SK-N-SH treated with all-trans-retinoic acid at 6 μM for 48 hours (cell line): ENCODE data around the gene RAB39A.
A peak's percentile ranks its signal among the peaks of the same experiment; 100 is the strongest.
"Not testable (repeated sequence)": the region's sequence is repeated elsewhere in the genome, so short reads cannot be mapped to it uniquely, and the experiment has no call there.

Experiments used
- ATAC-seq: fragments of 200-7000 bp; cut with Tn5 transposase; 3 replicates; pipeline ENCODE4 v1.9.1; 2020; ENCODE audit warnings: mild to moderate bottlenecking, moderate library complexity
- ESRRG ChIP-seq: fragments of 250-450 bp; sonication (Bioruptor Pico); IDR thresholded peaks from 2 replicates; pipeline ENCODE4 v1.6.1; 2021; ENCODE audit warnings: mild to moderate bottlenecking
- OSR1 ChIP-seq: fragments of 250-450 bp; sonication (Bioruptor Pico); IDR thresholded peaks from 2 replicates; pipeline ENCODE4 v1.8.0; 2022; ENCODE audit warnings: moderate library complexity, mild to moderate bottlenecking, inconsistent platforms
- PPARA ChIP-seq: fragments of 250-450 bp; sonication (Bioruptor Pico); IDR thresholded peaks from 2 replicates; pipeline ENCODE4 v1.5.0; 2020; ENCODE audit warnings: mild to moderate bottlenecking, borderline replicate concordance
- SNAI2 ChIP-seq: fragments of 250-450 bp; sonication (Bioruptor Pico); IDR thresholded peaks from 2 replicates; pipeline ENCODE4 v1.5.0; 2020; ENCODE audit warnings: mild to moderate bottlenecking, moderate library complexity
- TCF4 ChIP-seq: fragments of 250-450 bp; sonication (Bioruptor Pico); IDR thresholded peaks from 2 replicates; pipeline ENCODE4 v1.8.0; 2021; ENCODE audit warnings: mild to moderate bottlenecking, moderate library complexity, borderline replicate concordance
- TOX ChIP-seq: fragments of 250-450 bp; sonication (Bioruptor Pico); IDR thresholded peaks from 2 replicates; pipeline ENCODE4 v1.8.0; 2021; ENCODE audit warnings: mild to moderate bottlenecking, moderate library complexity, borderline replicate concordance
- ZC3H10 ChIP-seq: fragments of 250-450 bp; sonication (Bioruptor Pico); IDR thresholded peaks from 2 replicates; pipeline ENCODE4 v1.5.1; 2021; ENCODE audit warnings: mild to moderate bottlenecking, moderate library complexity
- ZFP3 ChIP-seq: fragments of 250-450 bp; sonication (Bioruptor Pico); IDR thresholded peaks from 2 replicates; pipeline ENCODE4 v1.5.0; 2020; ENCODE audit warnings: mild to moderate bottlenecking, moderate library complexity
- ZFP30 ChIP-seq: fragments of 450-650 bp; formaldehyde crosslinking; IDR thresholded peaks from 2 replicates; pipeline ENCODE4 v1.5.0; 2022; ENCODE audit warnings: mild to moderate bottlenecking, moderate library complexity
- TF ChIP-seq, protein P1 (sequence below): fragments of 250-450 bp; sonication (Bioruptor Pico); IDR thresholded peaks from 2 replicates; pipeline ENCODE4 v1.5.0; 2020; ENCODE audit warnings: mild to moderate bottlenecking, moderate library complexity
- TF ChIP-seq, protein P2 (sequence below): fragments of 250-450 bp; sonication (Bioruptor Pico); IDR thresholded peaks from 2 replicates; pipeline ENCODE4 v1.5.1; 2021; ENCODE audit warnings: mild to moderate bottlenecking, moderate library complexity
- TF ChIP-seq, protein P3 (sequence below): fragments of 250-450 bp; sonication (Bioruptor Pico); IDR thresholded peaks from 2 replicates; pipeline ENCODE4 v1.8.0; 2021; ENCODE audit warnings: low read depth, mild to moderate bottlenecking, moderate library complexity, borderline replicate concordance
- TF ChIP-seq, protein P4 (sequence below): fragments of 250-450 bp; sonication (Bioruptor Pico); IDR thresholded peaks from 2 replicates; pipeline ENCODE4 v1.8.0; 2020; ENCODE audit warnings: mild to moderate bottlenecking, moderate library complexity, borderline replicate concordance

Gene RAB39A, protein sequence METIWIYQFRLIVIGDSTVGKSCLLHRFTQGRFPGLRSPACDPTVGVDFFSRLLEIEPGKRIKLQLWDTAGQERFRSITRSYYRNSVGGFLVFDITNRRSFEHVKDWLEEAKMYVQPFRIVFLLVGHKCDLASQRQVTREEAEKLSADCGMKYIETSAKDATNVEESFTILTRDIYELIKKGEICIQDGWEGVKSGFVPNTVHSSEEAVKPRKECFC

DNA sequence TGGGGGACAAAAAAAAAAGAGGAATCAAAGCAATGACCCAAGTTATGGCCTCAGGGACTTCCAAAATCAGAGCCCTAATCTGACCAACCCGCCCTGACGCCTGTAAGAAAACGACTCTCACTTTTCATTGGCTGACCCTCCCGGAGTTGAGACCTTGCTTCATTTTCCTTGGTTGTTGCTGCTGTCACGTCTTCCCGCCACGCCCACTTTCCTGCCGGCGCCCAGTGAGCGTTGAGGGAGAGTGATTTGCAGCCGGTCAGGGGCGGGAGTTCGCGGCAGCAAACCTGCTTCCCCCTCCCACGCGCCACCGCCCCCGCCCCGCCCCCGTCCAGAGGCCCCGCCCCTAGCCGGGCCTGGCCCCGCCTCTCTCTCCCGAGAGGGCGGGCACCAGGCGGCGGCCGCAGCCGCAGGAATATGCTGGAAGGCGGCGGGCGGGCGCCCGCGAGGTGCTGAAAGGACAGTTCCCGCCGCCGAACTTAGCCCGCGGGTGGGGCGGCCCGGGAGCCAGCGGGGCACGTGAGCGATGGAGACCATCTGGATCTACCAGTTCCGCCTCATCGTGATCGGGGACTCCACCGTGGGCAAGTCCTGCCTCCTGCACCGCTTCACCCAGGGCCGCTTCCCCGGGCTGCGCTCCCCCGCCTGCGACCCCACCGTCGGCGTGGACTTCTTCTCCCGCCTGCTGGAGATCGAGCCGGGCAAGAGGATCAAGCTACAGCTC, at the start of gene RAB39A:
Gene RAB39A (plus strand): TSS at position 403 of the 721 bp plus-strand sequence. CDS start 121 bp downstream, at position 524.
- ATAC-seq, result peak; percentile 97

DNA sequence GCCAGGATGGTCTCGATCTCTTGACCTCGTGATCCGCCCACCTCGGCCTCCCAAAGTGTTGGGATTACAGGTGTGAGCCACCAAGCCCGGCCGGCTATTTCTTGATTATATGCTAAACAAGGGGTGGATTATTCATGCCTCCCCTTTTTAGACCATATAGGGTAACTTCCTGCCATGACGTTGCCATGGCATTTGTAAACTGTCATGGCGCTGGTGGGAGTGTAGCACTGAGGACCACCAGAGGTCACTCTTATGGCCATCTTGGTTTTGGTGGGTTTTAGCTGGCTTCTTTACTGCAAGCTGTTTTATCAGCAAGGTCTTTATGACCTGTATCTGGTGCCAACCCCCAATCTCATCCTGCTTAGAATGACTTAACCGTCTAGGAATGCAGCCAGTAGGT, 46.8 kb upstream of the RAB39A start:
- not testable (repeated sequence) for ATAC-seq

More for the DNA sequence above, at the start of gene RAB39A:
- TF ChIP-seq ZFP3 (CRISPR knock-in tag) (0 out of 2 replicates have a peak, but pooled peaks have one; percentile 55), TOX (CRISPR knock-in tag) (no peak)
- TF ChIP-seq, protein P1, sequence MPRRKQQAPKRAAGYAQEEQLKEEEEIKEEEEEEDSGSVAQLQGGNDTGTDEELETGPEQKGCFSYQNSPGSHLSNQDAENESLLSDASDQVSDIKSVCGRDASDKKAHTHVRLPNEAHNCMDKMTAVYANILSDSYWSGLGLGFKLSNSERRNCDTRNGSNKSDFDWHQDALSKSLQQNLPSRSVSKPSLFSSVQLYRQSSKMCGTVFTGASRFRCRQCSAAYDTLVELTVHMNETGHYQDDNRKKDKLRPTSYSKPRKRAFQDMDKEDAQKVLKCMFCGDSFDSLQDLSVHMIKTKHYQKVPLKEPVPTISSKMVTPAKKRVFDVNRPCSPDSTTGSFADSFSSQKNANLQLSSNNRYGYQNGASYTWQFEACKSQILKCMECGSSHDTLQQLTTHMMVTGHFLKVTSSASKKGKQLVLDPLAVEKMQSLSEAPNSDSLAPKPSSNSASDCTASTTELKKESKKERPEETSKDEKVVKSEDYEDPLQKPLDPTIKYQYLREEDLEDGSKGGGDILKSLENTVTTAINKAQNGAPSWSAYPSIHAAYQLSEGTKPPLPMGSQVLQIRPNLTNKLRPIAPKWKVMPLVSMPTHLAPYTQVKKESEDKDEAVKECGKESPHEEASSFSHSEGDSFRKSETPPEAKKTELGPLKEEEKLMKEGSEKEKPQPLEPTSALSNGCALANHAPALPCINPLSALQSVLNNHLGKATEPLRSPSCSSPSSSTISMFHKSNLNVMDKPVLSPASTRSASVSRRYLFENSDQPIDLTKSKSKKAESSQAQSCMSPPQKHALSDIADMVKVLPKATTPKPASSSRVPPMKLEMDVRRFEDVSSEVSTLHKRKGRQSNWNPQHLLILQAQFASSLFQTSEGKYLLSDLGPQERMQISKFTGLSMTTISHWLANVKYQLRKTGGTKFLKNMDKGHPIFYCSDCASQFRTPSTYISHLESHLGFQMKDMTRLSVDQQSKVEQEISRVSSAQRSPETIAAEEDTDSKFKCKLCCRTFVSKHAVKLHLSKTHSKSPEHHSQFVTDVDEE, result no peak

DNA sequence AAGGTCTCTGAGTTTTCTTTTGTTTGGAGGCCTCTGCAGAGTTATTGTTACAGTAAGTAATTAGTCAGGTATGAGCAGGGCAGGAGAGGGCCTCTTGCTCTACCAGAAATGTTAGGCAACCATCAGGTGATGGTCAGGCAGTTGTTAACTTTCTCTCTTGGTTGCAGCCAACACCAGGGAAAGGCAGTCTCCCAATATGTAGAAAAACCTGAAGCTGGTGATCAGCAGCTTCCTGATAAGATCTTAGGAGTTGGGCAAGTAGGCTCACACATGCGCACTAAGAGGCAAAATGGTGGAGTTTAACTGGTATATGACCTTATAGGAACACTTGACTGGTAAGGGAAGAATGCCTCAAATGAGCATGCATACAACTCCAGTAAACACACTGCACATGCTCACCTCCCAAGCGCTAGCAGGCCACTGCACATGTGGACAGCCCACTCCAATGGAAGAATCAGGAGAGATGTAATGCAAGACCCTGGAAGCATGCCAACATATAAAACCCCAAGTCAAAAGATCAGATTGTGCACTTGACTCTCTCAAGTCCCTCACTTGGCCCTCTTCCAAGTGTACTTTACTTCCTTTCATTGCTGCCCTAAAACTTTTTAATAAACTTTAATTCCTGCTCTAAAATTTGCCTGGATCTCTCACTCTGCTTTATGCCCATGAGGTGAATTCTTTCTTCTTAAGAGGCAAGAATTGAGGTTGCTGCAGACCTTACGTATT, 46.0 kb upstream of the RAB39A start:
- no peak for ATAC-seq
- TF ChIP-seq, protein P1, result no peak
- TF ChIP-seq TCF4 (CRISPR knock-in tag) (no peak), ESRRG (no peak), SNAI2 (CRISPR knock-in tag) (no peak), OSR1 (CRISPR knock-in tag) (no peak)
- TF ChIP-seq, all 23 proteins: peak for 0

DNA sequence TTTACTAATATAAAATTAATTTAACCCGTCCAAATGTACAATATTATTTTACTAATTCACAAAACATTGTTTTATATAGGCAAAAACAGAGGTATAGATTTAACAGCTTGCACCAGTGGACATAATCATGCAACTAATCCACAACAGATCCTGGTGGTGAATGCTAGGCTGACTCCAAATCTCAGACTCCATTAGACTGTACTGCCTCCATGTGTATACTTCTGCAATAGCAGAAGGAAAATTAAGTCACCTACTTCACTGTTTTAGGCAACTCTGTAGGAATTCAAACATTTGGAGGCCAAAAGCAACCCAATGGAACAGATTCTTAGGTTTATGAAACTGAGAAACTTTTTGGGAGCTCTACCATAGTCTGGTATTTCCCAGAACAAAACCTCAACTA, 30.0 kb upstream of the RAB39A start:
- TF ChIP-seq ZFP3 (CRISPR knock-in tag), result no peak
- TF ChIP-seq, protein P2, sequence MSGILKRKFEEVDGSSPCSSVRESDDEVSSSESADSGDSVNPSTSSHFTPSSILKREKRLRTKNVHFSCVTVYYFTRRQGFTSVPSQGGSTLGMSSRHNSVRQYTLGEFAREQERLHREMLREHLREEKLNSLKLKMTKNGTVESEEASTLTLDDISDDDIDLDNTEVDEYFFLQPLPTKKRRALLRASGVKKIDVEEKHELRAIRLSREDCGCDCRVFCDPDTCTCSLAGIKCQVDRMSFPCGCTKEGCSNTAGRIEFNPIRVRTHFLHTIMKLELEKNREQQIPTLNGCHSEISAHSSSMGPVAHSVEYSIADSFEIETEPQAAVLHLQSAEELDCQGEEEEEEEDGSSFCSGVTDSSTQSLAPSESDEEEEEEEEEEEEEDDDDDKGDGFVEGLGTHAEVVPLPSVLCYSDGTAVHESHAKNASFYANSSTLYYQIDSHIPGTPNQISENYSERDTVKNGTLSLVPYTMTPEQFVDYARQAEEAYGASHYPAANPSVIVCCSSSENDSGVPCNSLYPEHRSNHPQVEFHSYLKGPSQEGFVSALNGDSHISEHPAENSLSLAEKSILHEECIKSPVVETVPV (CRISPR knock-in tag), result no peak
- TF ChIP-seq, protein P3, sequence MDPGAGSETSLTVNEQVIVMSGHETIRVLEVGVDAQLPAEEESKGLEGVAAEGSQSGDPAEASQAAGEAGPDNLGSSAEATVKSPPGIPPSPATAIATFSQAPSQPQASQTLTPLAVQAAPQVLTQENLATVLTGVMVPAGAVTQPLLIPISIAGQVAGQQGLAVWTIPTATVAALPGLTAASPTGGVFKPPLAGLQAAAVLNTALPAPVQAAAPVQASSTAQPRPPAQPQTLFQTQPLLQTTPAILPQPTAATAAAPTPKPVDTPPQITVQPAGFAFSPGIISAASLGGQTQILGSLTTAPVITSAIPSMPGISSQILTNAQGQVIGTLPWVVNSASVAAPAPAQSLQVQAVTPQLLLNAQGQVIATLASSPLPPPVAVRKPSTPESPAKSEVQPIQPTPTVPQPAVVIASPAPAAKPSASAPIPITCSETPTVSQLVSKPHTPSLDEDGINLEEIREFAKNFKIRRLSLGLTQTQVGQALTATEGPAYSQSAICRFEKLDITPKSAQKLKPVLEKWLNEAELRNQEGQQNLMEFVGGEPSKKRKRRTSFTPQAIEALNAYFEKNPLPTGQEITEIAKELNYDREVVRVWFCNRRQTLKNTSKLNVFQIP (CRISPR knock-in tag), result no peak
- TF ChIP-seq ZFP30 (CRISPR knock-in tag), result no peak
- TF ChIP-seq SNAI2 (CRISPR knock-in tag), result no peak
- TF ChIP-seq, protein P1, result no peak
- TF ChIP-seq, protein P4, sequence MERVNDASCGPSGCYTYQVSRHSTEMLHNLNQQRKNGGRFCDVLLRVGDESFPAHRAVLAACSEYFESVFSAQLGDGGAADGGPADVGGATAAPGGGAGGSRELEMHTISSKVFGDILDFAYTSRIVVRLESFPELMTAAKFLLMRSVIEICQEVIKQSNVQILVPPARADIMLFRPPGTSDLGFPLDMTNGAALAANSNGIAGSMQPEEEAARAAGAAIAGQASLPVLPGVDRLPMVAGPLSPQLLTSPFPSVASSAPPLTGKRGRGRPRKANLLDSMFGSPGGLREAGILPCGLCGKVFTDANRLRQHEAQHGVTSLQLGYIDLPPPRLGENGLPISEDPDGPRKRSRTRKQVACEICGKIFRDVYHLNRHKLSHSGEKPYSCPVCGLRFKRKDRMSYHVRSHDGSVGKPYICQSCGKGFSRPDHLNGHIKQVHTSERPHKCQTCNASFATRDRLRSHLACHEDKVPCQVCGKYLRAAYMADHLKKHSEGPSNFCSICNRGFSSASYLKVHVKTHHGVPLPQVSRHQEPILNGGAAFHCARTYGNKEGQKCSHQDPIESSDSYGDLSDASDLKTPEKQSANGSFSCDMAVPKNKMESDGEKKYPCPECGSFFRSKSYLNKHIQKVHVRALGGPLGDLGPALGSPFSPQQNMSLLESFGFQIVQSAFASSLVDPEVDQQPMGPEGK (CRISPR knock-in tag), result no peak
- no peak for TF ChIP-seq TCF4 (CRISPR knock-in tag)
- no peak for TF ChIP-seq ZC3H10 (CRISPR knock-in tag)
- TF ChIP-seq ESRRG, result no peak
- no peak for TF ChIP-seq PPARA (CRISPR knock-in tag)

More for the DNA sequence above, 30.0 kb upstream of the RAB39A start:
- ATAC-seq, result peak; percentile 98
